B cell (primary cell): ENCODE data around the gene TATDN2. TPM values are rescaled to one million over a fixed set of nuclear protein-coding genes. Genes with fewer than 3 reads are reported as not detected.

Experiments used
- ATAC-seq: fragments of 200-7000 bp; cut with Tn5 transposase; one replicate; pipeline ENCODE4 v1.10.0; 2021; ENCODE audit warnings: low read depth, mild to moderate bottlenecking, moderate number of reproducible peaks, moderate library complexity
- CTCF ChIA-PET: fragments of 350-600 bp; sonication (Branson Sonifier 250); formaldehyde crosslinking; loops from one replicate; lab custom pipeline; 2021; ENCODE audit warnings: antibody characterized with exemption, inconsistent platforms; lab: Charles Lee
- POLR2A ChIA-PET: fragments of 350-600 bp; sonication (Branson Sonifier 250); formaldehyde crosslinking; loops from one replicate; lab custom pipeline; 2021; ENCODE audit warnings: antibody characterized with exemption; lab: Charles Lee
- DNase-seq: peaks from one replicate; pipeline ENCODE4 v3.0.0; 2013
- H2AFZ ChIP-seq: 2 replicates; pipeline ENCODE4 v1.6.1; 2012; ENCODE audit warnings: mild to moderate bottlenecking, low read depth, low read length; ENCODE audit not compliant: insufficient read depth, poor library complexity, severe bottlenecking
- H3K27ac ChIP-seq, 2 donors: 1 replicate in 1 of 2; 2 replicates in 1 of 2; pipeline ENCODE4 v1.5.1; 2012 to 2013; ENCODE audit warnings: low read length in 2 of 2, mild to moderate bottlenecking in 2 of 2, moderate library complexity in 1 of 2
- H3K27me3 ChIP-seq, 4 experiments: fragments of 200-600 bp in 1 of 4; sonication (generic) in 1 of 4; replicated peaks in 1 of 4; 1 replicate in 2 of 4; 2 replicates in 2 of 4; pipeline versions ENCODE4 v1.6.1 to v1.7.0; 2013 to 2016; ENCODE audit warnings: low read length in 3 of 4, mild to moderate bottlenecking in 2 of 4, mixed read lengths in 1 of 4, moderate library complexity in 1 of 4; ENCODE audit not compliant: insufficient read depth in 4 of 4, control insufficient read depth in 3 of 4; ENCODE audit errors: control extremely low read depth in 1 of 4
- H3K36me3 ChIP-seq, 2 experiments: replicated peaks in 1 of 2; 1 replicate in 1 of 2; 2 replicates in 1 of 2; pipeline versions ENCODE4 v1.6.1 to v1.7.1; 2013; ENCODE audit warnings: low read length in 1 of 2; ENCODE audit not compliant: insufficient read depth in 2 of 2, control insufficient read depth in 1 of 2; ENCODE audit errors: control extremely low read depth in 1 of 2, extremely low read depth in 1 of 2
- H3K4me1 ChIP-seq, 2 donors: fragments of 200-600 bp in 1 of 2; sonication (generic) in 1 of 2; 1 replicate in 1 of 2; 2 replicates in 1 of 2; pipeline versions ENCODE4 v1.5.1 to v1.6.1; 2013 to 2017; ENCODE audit warnings: low read length in 2 of 2; ENCODE audit not compliant: control insufficient read depth in 2 of 2, insufficient read depth in 2 of 2
- H3K4me2 ChIP-seq: replicated peaks from 2 replicates; pipeline ENCODE3; 2012; ENCODE audit warnings: mild to moderate bottlenecking, low read depth, low read length; ENCODE audit not compliant: poor library complexity, severe bottlenecking
- H3K4me3 ChIP-seq, 5 experiments: fragments of 200-600 bp in 1 of 5; sonication (generic) in 1 of 5; 1 replicate in 3 of 5; 2 replicates in 2 of 5; pipeline versions ENCODE4 v1.5.1 to v1.7.0; 2011 to 2016; ENCODE audit warnings: low read length in 4 of 5, mild to moderate bottlenecking in 4 of 5, low read depth in 2 of 5, control low read depth in 1 of 5, moderate library complexity in 1 of 5; ENCODE audit not compliant: insufficient read depth in 1 of 5; ENCODE audit errors: control extremely low read depth in 1 of 5, extremely low read depth in 1 of 5
- H3K79me2 ChIP-seq: fragments of 200-600 bp; sonication (generic); one replicate; pipeline ENCODE4 v1.6.0; 2016; ENCODE audit warnings: low read length; ENCODE audit not compliant: control insufficient read depth, insufficient read depth
- H3K9ac ChIP-seq: fragments of 200-600 bp; sonication (generic); 2 replicates; pipeline ENCODE4 v1.6.1; 2017; ENCODE audit warnings: mild to moderate bottlenecking, low read length, moderate library complexity
- H3K9me3 ChIP-seq, 3 donors: one replicate each; pipeline versions ENCODE4 v1.6.1 to v1.7.1; 2013; ENCODE audit warnings: low read length in 2 of 3; ENCODE audit not compliant: control insufficient read depth in 2 of 3, insufficient read depth in 1 of 3; ENCODE audit errors: control extremely low read depth in 1 of 3
- H4K20me1 ChIP-seq: 2 replicates; pipeline ENCODE4 v1.6.0; 2012; ENCODE audit warnings: mild to moderate bottlenecking, low read length; ENCODE audit not compliant: insufficient read depth, control insufficient read depth, poor library complexity, severe bottlenecking
- H3K27ac Mint-ChIP-seq: one replicate; pipeline ENCODE4 v1.8.0; 2021; ENCODE audit warnings: mixed read lengths
- H3K27me3 Mint-ChIP-seq: one replicate; pipeline ENCODE4 v1.8.0; 2021; ENCODE audit warnings: mixed read lengths
- H3K4me1 Mint-ChIP-seq: one replicate; pipeline ENCODE4 v1.8.0; 2021; ENCODE audit warnings: mixed read lengths
- H3K4me3 Mint-ChIP-seq: one replicate; pipeline ENCODE4 v1.8.0; 2021; ENCODE audit warnings: mixed read lengths
- H3K9me3 Mint-ChIP-seq: one replicate; pipeline ENCODE4 v1.8.0; 2022; ENCODE audit warnings: mixed read lengths; ENCODE audit not compliant: insufficient read depth
- CTCF ChIP-seq: fragments of 200-600 bp; IDR thresholded peaks from one replicate; pipeline ENCODE4 v1.8.0; 2022; ENCODE audit warnings: antibody characterized with exemption, mild to moderate bottlenecking
- EZH2 ChIP-seq: IDR thresholded peaks from 2 replicates; pipeline ENCODE4 v1.6.1; 2012; ENCODE audit warnings: borderline replicate concordance, low read depth, mild to moderate bottlenecking, moderate library complexity, low read length; ENCODE audit not compliant: insufficient read depth, poor library complexity, severe bottlenecking
- WGBS: methylation state at CpG from one replicate; pipeline ENCODE4 v1.1.5; 2013; ENCODE audit warnings: missing lambda C conversion rate; ENCODE audit not compliant: insufficient coverage; 5-methylcytosine and 5-hydroxymethylcytosine counted together
- intact Hi-C: fragments of 100-400 bp; cut with micrococcal nuclease; formaldehyde crosslinking; loops from one replicate; pipeline ENCODE4 v1.10.0; 2022
- polyA plus RNA-seq: library from polyadenylated mRNA; depleted of rRNA; stranded (reverse); fragments of >200 nt; gene quantifications from 2 replicates; pipeline ENCODE4 v1.2.3, GENCODE V29; 2012
- total RNA-seq, 2 donors: library from RNA; stranded (reverse); fragments of 120-200 nt in 1 of 2; gene quantifications; 1 replicate in 1 of 2; 2 replicates in 1 of 2; pipeline versions ENCODE4 v1.2.3 to v1.2.4, GENCODE V29; 2013 to 2022

The TATDN2 gene
- total and polyA plus RNA-seq, 2 donors (not counting 1 experiment from before 2014, with no cell fraction given), result 24.7 to 62.9 TPM

DNA sequence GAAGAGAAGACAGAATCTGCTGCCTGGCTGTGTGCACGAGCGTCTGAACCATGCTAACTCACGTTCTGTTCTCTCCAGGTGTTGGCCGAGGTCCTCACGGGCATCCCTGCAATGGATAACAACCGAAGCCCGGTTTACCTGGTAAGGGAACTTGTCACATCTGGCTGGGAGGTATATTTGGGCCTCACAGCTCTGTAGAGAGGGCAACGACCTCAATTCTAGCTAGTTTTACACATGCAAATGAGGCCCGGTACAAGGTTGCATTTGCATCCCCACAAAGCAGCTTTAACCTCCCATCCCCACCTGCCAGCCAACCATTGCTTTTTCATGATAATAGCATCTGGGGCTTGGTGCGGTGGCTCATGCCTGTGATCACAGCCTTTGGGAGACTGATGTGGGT lies 22.0 kb upstream of the TATDN2 start:
- no peaks in the 10 kb centered on the region for H3K9me3 ChIP-seq
- peaks cover 0 to 17% of the 10 kb centered on the region in 2 experiments for H3K36me3 ChIP-seq
- ATAC-seq (peak; percentile 23), DNase-seq (peak; percentile 61)
- no peaks in the 10 kb centered on the region for H3K27me3 ChIP-seq
- POLR2A ChIA-PET, result interaction anchor here (0.6 to 1.2 kb wide), 4 partner anchors 75 to 343 kb away, joined by 4 to 6 read pairs (median 4); partner anchors contain the start of gene VHL
- no peak overlapping the region for H3K4me3 ChIP-seq
- H3K4me1 ChIP-seq, result peaks cover 30 to 55% of the 10 kb centered on the region in 2 donors
- H3K4me3 Mint-ChIP-seq, result peak overlapping the region; percentile 60
- intact Hi-C loops, result no loop called here
- no peaks in the 10 kb centered on the region for H4K20me1 ChIP-seq
- CTCF ChIA-PET, result interaction anchor here (0.6 to 2.5 kb wide), 11 partner anchors 33 to 248 kb away, joined by 3 to 17 read pairs (median 4); partner anchors contain the start of gene IRAK2
- WGBS, result 46% methylated on average over 7 of the region's 10 CpGs
- no peak overlapping the region for H2AFZ ChIP-seq
- H3K27ac ChIP-seq, result peak overlapping the region in 1 of 2 donors; percentile 27
- H3K27me3 Mint-ChIP-seq, result no peaks in the 10 kb centered on the region
- no peak for TF ChIP-seq CTCF
- no peak for TF ChIP-seq EZH2
- peak overlapping the region; percentile 68 for H3K27ac Mint-ChIP-seq
- H3K4me1 Mint-ChIP-seq, result peaks cover 53% of the 10 kb centered on the region
- H3K79me2 ChIP-seq, result peaks cover 7% of the 10 kb centered on the region
- H3K9ac ChIP-seq, result no peak overlapping the region
- H3K4me2 ChIP-seq, result peak overlapping the region; percentile 4
- no peaks in the 10 kb centered on the region for H3K9me3 Mint-ChIP-seq

DNA sequence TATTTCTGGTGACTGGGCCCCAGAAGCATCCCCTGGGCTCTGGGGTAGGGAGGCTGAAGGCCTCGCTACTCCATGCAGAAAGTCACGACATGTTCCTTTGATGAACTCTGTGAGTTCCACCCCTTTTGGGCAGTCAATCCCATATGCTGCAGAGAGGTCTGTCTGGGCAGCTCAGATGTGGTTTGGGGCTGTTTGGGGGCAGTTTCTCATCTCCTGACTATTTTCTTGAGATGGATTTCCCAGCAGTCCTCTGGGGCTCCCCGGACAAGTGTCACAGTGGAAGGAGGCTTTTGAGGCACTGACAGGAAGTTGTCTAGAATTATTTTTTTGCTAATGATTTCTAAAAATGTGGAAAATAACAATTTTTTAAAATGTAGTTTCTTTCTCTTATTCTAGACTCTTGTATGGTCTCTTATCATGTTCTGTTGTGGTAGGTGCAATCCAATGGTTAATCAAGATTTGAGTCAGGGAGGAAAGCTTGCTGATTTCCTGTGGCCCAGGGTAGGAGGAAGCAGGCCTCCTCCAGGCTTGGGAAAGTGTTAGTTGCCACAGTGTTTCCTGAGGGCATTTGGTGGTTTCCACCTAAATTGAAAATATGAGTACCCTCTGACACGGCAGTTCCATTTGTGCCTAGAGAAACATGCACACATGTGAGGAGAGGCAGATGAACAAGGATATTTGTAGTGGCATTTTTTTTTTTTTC lies 19.9 kb upstream of the TATDN2 start:
- H3K27ac ChIP-seq, result no peak overlapping the region
- ChIA-PET CTCF (interaction anchor here (0.7 to 1.8 kb wide), 3 partner anchors 64 to 851 kb away, joined by 3 to 8 read pairs (median 4); partner anchors contain the start of gene IRAK2), POLR2A (no interaction called here)
- intact Hi-C loops, result no loop called here
- H2AFZ ChIP-seq, result no peak overlapping the region
- H3K4me1 ChIP-seq, result peaks cover 20 to 34% of the 10 kb centered on the region in 2 donors
- H3K27me3 Mint-ChIP-seq, result no peaks in the 10 kb centered on the region
- DNase-seq (no peak), ATAC-seq (no peak)
- 32% methylated on average over 2 of the region's 4 CpGs for WGBS
- TF ChIP-seq CTCF (no peak), EZH2 (no peak)
- H3K27ac Mint-ChIP-seq, result peak overlapping the region; percentile 41
- no peaks in the 10 kb centered on the region for H3K27me3 ChIP-seq
- peaks cover 39% of the 10 kb centered on the region for H3K4me1 Mint-ChIP-seq
- no peaks in the 10 kb centered on the region for H3K9me3 Mint-ChIP-seq
- H3K36me3 ChIP-seq, result peaks cover 0 to 14% of the 10 kb centered on the region in 2 experiments
- H3K9ac ChIP-seq, result no peak overlapping the region
- H3K4me2 ChIP-seq, result no peak overlapping the region
- H3K4me3 ChIP-seq, result no peak overlapping the region
- H3K79me2 ChIP-seq, result peaks cover 7% of the 10 kb centered on the region
- no peaks in the 10 kb centered on the region for H4K20me1 ChIP-seq
- H3K4me3 Mint-ChIP-seq, result no peak overlapping the region
- no peaks in the 10 kb centered on the region for H3K9me3 ChIP-seq
